Measurements from ENCODE around the gene OCIAD1.
"Not testable (repeated sequence)": the region's sequence is repeated elsewhere in the genome, so short reads cannot be mapped to it uniquely, and the experiment has no call there.

The OCIAD1 gene

GRCh38 chr4:48862038-48862437, 31.1 kb downstream of the OCIAD1 start:
- H3K27me3 ChIP-seq (replicated peaks; ENCODE audit: insufficient read depth, low read length) = no peaks in the 10 kb centered on the region
- H3K9me3 ChIP-seq (replicated peaks; ENCODE audit: insufficient read depth, low read length) = no peaks in the 10 kb centered on the region
- H3K36me3 ChIP-seq (replicated peaks; ENCODE audit: insufficient read depth, low read length) = 0 out of 2 replicates have a peak, but pooled peaks cover under 1% of the 10 kb centered on the region
- no peaks in the 10 kb centered on the region for H3F3A ChIP-seq (ENCODE audit: insufficient read depth, low read length)
- no peak overlapping the region for H3K9ac ChIP-seq (ENCODE audit: low read length)
- no peaks in the 10 kb centered on the region for H3K9me2 ChIP-seq (replicated peaks; ENCODE audit: insufficient read depth, low read length)
- no peak overlapping the region for H3K4me2 ChIP-seq (ENCODE audit: low read depth, low read length)
- H3K79me2 ChIP-seq (ENCODE audit: low read length) = no peaks in the 10 kb centered on the region
- DNase-seq = no peak
- no peak for TF ChIP-seq EZH2 (optimal IDR thresholded peaks at IDR 0.05; ENCODE audit: low read depth, low read length)
- no peak for TF ChIP-seq EZH2phosphoT487 (IDR thresholded peaks at IDR 0.05; ENCODE audit: low read length)
- no peak for TF ChIP-seq CTCF (IDR thresholded peaks at IDR 0.05; ENCODE audit: low read length)
- H3K4me1 ChIP-seq (ENCODE audit: low read length) = no peaks in the 10 kb centered on the region
- H3K4me3 ChIP-seq (ENCODE audit: low read length) = no peak overlapping the region
- no peak overlapping the region for H3K27ac ChIP-seq (ENCODE audit: low read length)
- no peaks in the 10 kb centered on the region for H4K20me1 ChIP-seq (ENCODE audit: insufficient read depth, low read length)
- H2AFZ ChIP-seq (ENCODE audit: low read length) = no peak overlapping the region

- H3K36me3 ChIP-seq (replicated peaks; ENCODE audit: insufficient read depth, low read length) = no peaks in the 10 kb centered on the region
- no peak overlapping the region for H3K4me2 ChIP-seq (ENCODE audit: low read depth, low read length)
- no peaks in the 10 kb centered on the region for H3K79me2 ChIP-seq (ENCODE audit: low read length)
- H2AFZ ChIP-seq (ENCODE audit: low read length) = no peak overlapping the region
- H3K4me3 ChIP-seq (ENCODE audit: low read length) = no peak overlapping the region
- H3K27me3 ChIP-seq (replicated peaks; ENCODE audit: insufficient read depth, low read length) = no peaks in the 10 kb centered on the region
- no peaks in the 10 kb centered on the region for H3K4me1 ChIP-seq (ENCODE audit: low read length)
- no peak overlapping the region for H3K9ac ChIP-seq (ENCODE audit: low read length)
- H3K9me2 ChIP-seq (replicated peaks; ENCODE audit: insufficient read depth, low read length) = no peaks in the 10 kb centered on the region
- no peaks in the 10 kb centered on the region for H3F3A ChIP-seq (ENCODE audit: insufficient read depth, low read length)
- no peaks in the 10 kb centered on the region for H3K9me3 ChIP-seq (replicated peaks; ENCODE audit: insufficient read depth, low read length)
- no peaks in the 10 kb centered on the region for H4K20me1 ChIP-seq (ENCODE audit: insufficient read depth, low read length)
- H3K27ac ChIP-seq (ENCODE audit: low read length) = no peak overlapping the region
- TF ChIP-seq EZH2phosphoT487 (IDR thresholded peaks at IDR 0.05; ENCODE audit: low read length) (no peak), EZH2 (optimal IDR thresholded peaks at IDR 0.05; ENCODE audit: low read depth, low read length) (no peak), CTCF (IDR thresholded peaks at IDR 0.05; ENCODE audit: low read length) (no peak)
- DNase-seq = no peak
Observed at GRCh38 chr4:48862661-48863060, 31.8 kb downstream of the OCIAD1 start.

- Histone ChIP-seq H3K4me2 (ENCODE audit: low read depth, low read length) (no peak overlapping the region), H3K9me2 (replicated peaks; ENCODE audit: insufficient read depth, low read length) (no peaks in the 10 kb centered on the region), H3K4me1 (ENCODE audit: low read length) (no peaks in the 10 kb centered on the region), H4K20me1 (ENCODE audit: insufficient read depth, low read length) (no peaks in the 10 kb centered on the region), H3K27ac (ENCODE audit: low read length) (no peak overlapping the region), H3K27me3 (replicated peaks; ENCODE audit: insufficient read depth, low read length) (no peaks in the 10 kb centered on the region), H3K4me3 (ENCODE audit: low read length) (no peak overlapping the region), H3K36me3 (replicated peaks; ENCODE audit: insufficient read depth, low read length) (no peaks in the 10 kb centered on the region), H3K9me3 (replicated peaks; ENCODE audit: insufficient read depth, low read length) (no peaks in the 10 kb centered on the region), H3K79me2 (ENCODE audit: low read length) (no peaks in the 10 kb centered on the region), H3K9ac (ENCODE audit: low read length) (no peak overlapping the region), H3F3A (ENCODE audit: insufficient read depth, low read length) (no peaks in the 10 kb centered on the region), H2AFZ (ENCODE audit: low read length) (no peak overlapping the region)
- DNase-seq = no peak
- TF ChIP-seq CTCF (IDR thresholded peaks at IDR 0.05; ENCODE audit: low read length) = no peak
- no peak for TF ChIP-seq EZH2phosphoT487 (IDR thresholded peaks at IDR 0.05; ENCODE audit: low read length)
- TF ChIP-seq EZH2 (optimal IDR thresholded peaks at IDR 0.05; ENCODE audit: low read depth, low read length) = no peak
Observed at GRCh38 chr4:48863728-48864127, 32.8 kb downstream of the OCIAD1 start.

- not testable (repeated sequence) for H3K4me1 ChIP-seq (ENCODE audit: low read length); H3K9me3 ChIP-seq (replicated peaks; ENCODE audit: insufficient read depth, low read length); H3K27me3 ChIP-seq (replicated peaks; ENCODE audit: insufficient read depth, low read length); H3F3A ChIP-seq (ENCODE audit: insufficient read depth, low read length); H3K9me2 ChIP-seq (replicated peaks; ENCODE audit: insufficient read depth, low read length); H3K27ac ChIP-seq (ENCODE audit: low read length); H3K4me2 ChIP-seq (ENCODE audit: low read depth, low read length); H3K36me3 ChIP-seq (replicated peaks; ENCODE audit: insufficient read depth, low read length); H3K79me2 ChIP-seq (ENCODE audit: low read length); H4K20me1 ChIP-seq (ENCODE audit: insufficient read depth, low read length); H3K9ac ChIP-seq (ENCODE audit: low read length); H2AFZ ChIP-seq (ENCODE audit: low read length); DNase-seq; H3K4me3 ChIP-seq (ENCODE audit: low read length)
Observed at GRCh38 chr4:48864696-48865095, 33.8 kb downstream of the OCIAD1 start.
